ENCODE data around the gene DEK. TPM values are rescaled to one million over a fixed set of nuclear protein-coding genes. Genes with fewer than 3 reads are reported as not detected.

DEK gene
- total and polyA plus RNA-seq, 5 donors: 49.9 to 97.9 (median 88.8) TPM

GRCh38 chr6:18248698-18249097 is 15.6 kb downstream of the DEK start:
- intact Hi-C loops (cut with DNase I): no loop called here
- no peak overlapping the region for H3K27ac ChIP-seq (ENCODE audit: low read length)
- H3K9me3 ChIP-seq (ENCODE audit: control insufficient read depth, low read length): no peaks in the 10 kb centered on the region
- no peak for DNase-seq
- no peaks in the 10 kb centered on the region for H3K27me3 ChIP-seq (ENCODE audit: control insufficient read depth, insufficient read depth)
- H3K4me1 ChIP-seq (ENCODE audit: control insufficient read depth, insufficient read depth, low read length): no peaks in the 10 kb centered on the region
- no peak overlapping the region for H3K4me3 ChIP-seq (ENCODE audit: low read length)
- 94% methylated on average over 2 of the region's 2 CpGs for WGBS
- ATAC-seq: no peak

- H3K9me3 ChIP-seq (ENCODE audit: control insufficient read depth, low read length): no peaks in the 10 kb centered on the region
- ATAC-seq (no peak), DNase-seq (no peak)
- H3K27me3 ChIP-seq (ENCODE audit: control insufficient read depth, insufficient read depth): no peaks in the 10 kb centered on the region
- H3K27ac ChIP-seq (ENCODE audit: low read length): no peak overlapping the region
- intact Hi-C loops (cut with DNase I): no loop called here
- peaks cover 2% of the 10 kb centered on the region for H3K4me1 ChIP-seq (ENCODE audit: control insufficient read depth, insufficient read depth, low read length)
- no peak overlapping the region for H3K4me3 ChIP-seq (ENCODE audit: low read length)
Measured at GRCh38 chr6:18247002-18247401, 17.3 kb downstream of the DEK start.

- H3K4me1 ChIP-seq (ENCODE audit: control insufficient read depth, insufficient read depth, low read length): peaks cover 2% of the 10 kb centered on the region
- intact Hi-C loops (cut with DNase I): no loop called here
Measured at GRCh38 chr6:18246205-18246604, 18.1 kb downstream of the DEK start.

GRCh38 chr6:18245642-18246041 is 18.7 kb downstream of the DEK start:
- DNase-seq: no peak
- WGBS: 87% methylated on average over 7 of the region's 7 CpGs
- no peak for ATAC-seq
- no peaks in the 10 kb centered on the region for H3K9me3 ChIP-seq (ENCODE audit: control insufficient read depth, low read length)
- H3K4me1 ChIP-seq (ENCODE audit: control insufficient read depth, insufficient read depth, low read length): peaks cover 2% of the 10 kb centered on the region
- H3K4me3 ChIP-seq (ENCODE audit: low read length): no peak overlapping the region
- H3K27me3 ChIP-seq (ENCODE audit: control insufficient read depth, insufficient read depth): no peaks in the 10 kb centered on the region
- intact Hi-C loops (cut with DNase I): no loop called here
- no peak overlapping the region for H3K27ac ChIP-seq (ENCODE audit: low read length)

More at GRCh38 chr6:18246205-18246604, 18.1 kb downstream of the DEK start:
- Histone ChIP-seq H3K27ac (ENCODE audit: low read length) (no peak overlapping the region), H3K9me3 (ENCODE audit: control insufficient read depth, low read length) (no peaks in the 10 kb centered on the region), H3K27me3 (ENCODE audit: control insufficient read depth, insufficient read depth) (no peaks in the 10 kb centered on the region), H3K4me3 (ENCODE audit: low read length) (no peak overlapping the region)
- ATAC-seq: no peak
- DNase-seq: no peak

GRCh38 chr6:18245079-18245478 is 19.3 kb downstream of the DEK start:
- WGBS: 82% methylated on average over 1 of the region's 1 CpG

GRCh38 chr6:18244251-18244650 is 20.1 kb downstream of the DEK start:
- 82% methylated on average over 2 of the region's 2 CpGs for WGBS
- no peak for ATAC-seq

More at GRCh38 chr6:18245079-18245478, 19.3 kb downstream of the DEK start:
- ATAC-seq: no peak
- no peaks in the 10 kb centered on the region for H3K9me3 ChIP-seq (ENCODE audit: control insufficient read depth, low read length)
- H3K4me3 ChIP-seq (ENCODE audit: low read length): no peak overlapping the region
- intact Hi-C loops (cut with DNase I): no loop called here
- no peak for DNase-seq
- no peak overlapping the region for H3K27ac ChIP-seq (ENCODE audit: low read length)
- peaks cover 2% of the 10 kb centered on the region for H3K4me1 ChIP-seq (ENCODE audit: control insufficient read depth, insufficient read depth, low read length)
- no peaks in the 10 kb centered on the region for H3K27me3 ChIP-seq (ENCODE audit: control insufficient read depth, insufficient read depth)

GRCh38 chr6:18243302-18243893 is 20.9 kb downstream of the DEK start:
- H3K27ac ChIP-seq (ENCODE audit: low read length): peak overlapping the region; percentile 27
- intact Hi-C loops (cut with DNase I): no loop called here
- no peaks in the 10 kb centered on the region for H3K27me3 ChIP-seq (ENCODE audit: control insufficient read depth, insufficient read depth)
- peaks cover 2% of the 10 kb centered on the region for H3K4me1 ChIP-seq (ENCODE audit: control insufficient read depth, insufficient read depth, low read length)
- H3K9me3 ChIP-seq (ENCODE audit: control insufficient read depth, low read length): no peaks in the 10 kb centered on the region
- DNase-seq (no peak), ATAC-seq (no peak)
- 73% methylated on average over 3 of the region's 3 CpGs for WGBS
- H3K4me3 ChIP-seq (ENCODE audit: low read length): no peak overlapping the region

More at GRCh38 chr6:18244251-18244650, 20.1 kb downstream of the DEK start:
- H3K27me3 ChIP-seq (ENCODE audit: control insufficient read depth, insufficient read depth): no peaks in the 10 kb centered on the region
- no peak for DNase-seq
- peaks cover 2% of the 10 kb centered on the region for H3K4me1 ChIP-seq (ENCODE audit: control insufficient read depth, insufficient read depth, low read length)
- H3K27ac ChIP-seq (ENCODE audit: low read length): no peak overlapping the region
- no peaks in the 10 kb centered on the region for H3K9me3 ChIP-seq (ENCODE audit: control insufficient read depth, low read length)
- no peak overlapping the region for H3K4me3 ChIP-seq (ENCODE audit: low read length)
- intact Hi-C loops (cut with DNase I): no loop called here

GRCh38 chr6:18242062-18242851 is 22.1 kb downstream of the DEK start:
- peaks cover 2% of the 10 kb centered on the region for H3K4me1 ChIP-seq (ENCODE audit: control insufficient read depth, insufficient read depth, low read length)
- 97% methylated on average over 11 of the region's 11 CpGs for WGBS
- intact Hi-C loops (cut with DNase I): no loop called here
- H3K4me3 ChIP-seq (ENCODE audit: low read length): no peak overlapping the region
- no peaks in the 10 kb centered on the region for H3K27me3 ChIP-seq (ENCODE audit: control insufficient read depth, insufficient read depth)
- H3K9me3 ChIP-seq (ENCODE audit: control insufficient read depth, low read length): no peaks in the 10 kb centered on the region
- no peak overlapping the region for H3K27ac ChIP-seq (ENCODE audit: low read length)
- ATAC-seq (no peak), DNase-seq (no peak)

- H3K4me1 ChIP-seq (ENCODE audit: control insufficient read depth, insufficient read depth, low read length): peaks cover 2% of the 10 kb centered on the region
- H3K4me3 ChIP-seq (ENCODE audit: low read length): no peak overlapping the region
- no peak for DNase-seq
- ATAC-seq: no peak
- H3K9me3 ChIP-seq (ENCODE audit: control insufficient read depth, low read length): no peaks in the 10 kb centered on the region
- H3K27me3 ChIP-seq (ENCODE audit: control insufficient read depth, insufficient read depth): no peaks in the 10 kb centered on the region
- 95% methylated on average over 1 of the region's 1 CpG for WGBS
- no peak overlapping the region for H3K27ac ChIP-seq (ENCODE audit: low read length)
- intact Hi-C loops (cut with DNase I): no loop called here
Measured at GRCh38 chr6:18241208-18242038, 22.9 kb downstream of the DEK start.

GRCh38 chr6:18240230-18240629 is 24.1 kb downstream of the DEK start:
- no peaks in the 10 kb centered on the region for H3K9me3 ChIP-seq (ENCODE audit: control insufficient read depth, low read length)
- ATAC-seq (no peak), DNase-seq (no peak)
- no peak overlapping the region for H3K27ac ChIP-seq (ENCODE audit: low read length)
- 77% methylated on average over 2 of the region's 2 CpGs for WGBS
- intact Hi-C loops (cut with DNase I): no loop called here
- no peak overlapping the region for H3K4me3 ChIP-seq (ENCODE audit: low read length)
- no peaks in the 10 kb centered on the region for H3K27me3 ChIP-seq (ENCODE audit: control insufficient read depth, insufficient read depth)
- peaks cover 2% of the 10 kb centered on the region for H3K4me1 ChIP-seq (ENCODE audit: control insufficient read depth, insufficient read depth, low read length)

- no peaks in the 10 kb centered on the region for H3K27me3 ChIP-seq (ENCODE audit: control insufficient read depth, insufficient read depth)
- no peaks in the 10 kb centered on the region for H3K9me3 ChIP-seq (ENCODE audit: control insufficient read depth, low read length)
- no peak overlapping the region for H3K27ac ChIP-seq (ENCODE audit: low read length)
- no peaks in the 10 kb centered on the region for H3K4me1 ChIP-seq (ENCODE audit: control insufficient read depth, insufficient read depth, low read length)
- intact Hi-C loops (cut with DNase I): no loop called here
- no peak overlapping the region for H3K4me3 ChIP-seq (ENCODE audit: low read length)
- DNase-seq: no peak
- no peak for ATAC-seq
- WGBS: 100% methylated on average over 1 of the region's 1 CpG
Measured at GRCh38 chr6:18237167-18237566, 27.2 kb downstream of the DEK start.
